Kidney epithelial cell (primary cell): ENCODE measurements around the gene TPO. TPM values are rescaled to one million over a fixed set of nuclear protein-coding genes. Genes with fewer than 3 reads are reported as not detected.
"Not testable (repeated sequence)": the region's sequence is repeated elsewhere in the genome, so short reads cannot be mapped to it uniquely, and the experiment has no call there.

ENCODE experiments used
- DNase-seq: peaks from one replicate; pipeline ENCODE4 v3.0.0-alpha.2; 2010; ENCODE audit warnings: low read depth
- H3K27me3 ChIP-seq: 2 replicates; pipeline ENCODE4 v1.6.0; 2011; ENCODE audit warnings: low read length; ENCODE audit not compliant: control insufficient read depth, insufficient read depth
- H3K36me3 ChIP-seq: 2 replicates; pipeline ENCODE4 v1.5.1; 2011; ENCODE audit warnings: low read length; ENCODE audit not compliant: control insufficient read depth, insufficient read depth
- H3K4me3 ChIP-seq: 2 replicates; pipeline ENCODE4 v1.5.1; 2011; ENCODE audit warnings: low read depth, mild to moderate bottlenecking, control low read depth, low read length
- CTCF ChIP-seq: IDR thresholded peaks from 2 replicates; pipeline ENCODE4 v1.5.1; 2011; ENCODE audit warnings: mild to moderate bottlenecking, moderate library complexity, low read length, control low read depth, inconsistent platforms; ENCODE audit not compliant: insufficient read depth, poor library complexity, severe bottlenecking
- total RNA-seq: library from RNA; depleted of rRNA; stranded (reverse); fragments of >200 nt; gene quantifications from 2 replicates; pipeline ENCODE4 v1.2.3, GENCODE V29; 2015

TPO gene
- total RNA-seq, 1 donor from 2014 or later, result not detected

GRCh38 chr2:1484131-1484884, 71.0 kb downstream of the TPO start:
- no peaks in the 10 kb centered on the region for H3K27me3 ChIP-seq
- no peak for DNase-seq
- no peaks in the 10 kb centered on the region for H3K36me3 ChIP-seq
- no peak for TF ChIP-seq CTCF
- H3K4me3 ChIP-seq, result no peak overlapping the region

- DNase-seq, result no peak
- no peak overlapping the region for H3K4me3 ChIP-seq
- no peaks in the 10 kb centered on the region for H3K36me3 ChIP-seq
- H3K27me3 ChIP-seq, result no peaks in the 10 kb centered on the region
- no peak for TF ChIP-seq CTCF
Measured at GRCh38 chr2:1486670-1487069, 73.4 kb downstream of the TPO start.

- no peak for TF ChIP-seq CTCF
- no peaks in the 10 kb centered on the region for H3K36me3 ChIP-seq
- H3K4me3 ChIP-seq, result no peak overlapping the region
- no peaks in the 10 kb centered on the region for H3K27me3 ChIP-seq
- no peak for DNase-seq
Measured at GRCh38 chr2:1487758-1488157, 74.5 kb downstream of the TPO start.

GRCh38 chr2:1488181-1488671, 75.0 kb downstream of the TPO start:
- no peak for TF ChIP-seq CTCF
- no peaks in the 10 kb centered on the region for H3K27me3 ChIP-seq
- DNase-seq, result no peak

GRCh38 chr2:1488851-1489250, 75.6 kb downstream of the TPO start:
- H3K27me3 ChIP-seq, result no peaks in the 10 kb centered on the region
- TF ChIP-seq CTCF, result no peak
- no peak for DNase-seq
- no peaks in the 10 kb centered on the region for H3K36me3 ChIP-seq
- no peak overlapping the region for H3K4me3 ChIP-seq

More at GRCh38 chr2:1488181-1488671, 75.0 kb downstream of the TPO start:
- H3K4me3 ChIP-seq, result no peak overlapping the region
- H3K36me3 ChIP-seq, result no peaks in the 10 kb centered on the region

- Histone ChIP-seq H3K27me3 (no peaks in the 10 kb centered on the region), H3K36me3 (no peaks in the 10 kb centered on the region), H3K4me3 (no peak overlapping the region)
- TF ChIP-seq CTCF, result no peak
- no peak for DNase-seq
Measured at GRCh38 chr2:1489486-1489885, 76.2 kb downstream of the TPO start.

GRCh38 chr2:1490381-1490780, 77.1 kb downstream of the TPO start:
- H3K27me3 ChIP-seq, H3K36me3 ChIP-seq, H3K4me3 ChIP-seq, DNase-seq: not testable (repeated sequence)
